Stimulated activated CD8-positive, alpha-beta memory T cell treated with anti-CD3 and anti-CD28 coated beads, Interleukin-4, amount 100 ng/mL, for 1 hour (primary cell): ENCODE measurements around the gene DMD.

Source experiments
- DNase-seq, 2 donors: peaks; one replicate each; pipeline ENCODE4 v3.0.0-alpha.2; 2020; ENCODE audit warnings: low read depth in 2 of 2, low spot score in 1 of 2

Gene DMD

DNA sequence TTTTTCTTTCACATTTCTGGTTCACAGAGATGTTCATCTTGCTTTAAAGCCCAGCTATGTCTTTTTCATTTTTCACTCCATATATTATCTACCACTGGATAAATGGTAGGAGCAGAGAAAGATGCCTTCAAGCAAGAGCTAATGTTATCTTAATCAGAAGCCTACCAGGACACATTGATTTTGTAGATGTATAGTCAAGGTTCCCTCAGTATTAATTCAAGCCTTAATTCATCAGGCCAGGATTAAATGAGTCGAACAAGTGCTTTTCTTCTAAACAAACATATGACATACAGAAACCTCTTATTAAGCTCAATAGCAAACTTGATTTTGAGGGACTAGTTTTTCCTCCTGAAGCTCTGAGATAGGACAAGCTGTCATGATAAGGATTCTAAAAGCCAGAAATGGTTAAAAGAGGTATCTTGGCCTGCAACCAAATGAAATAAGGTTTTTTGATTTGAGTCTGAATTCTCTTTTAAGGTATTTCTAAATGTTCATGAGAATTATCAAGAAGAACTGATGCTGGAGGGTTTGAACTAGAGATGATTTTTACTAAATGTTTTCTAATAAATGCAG, 2057.8 kb downstream of the DMD start:
- no peak for DNase-seq

GRCh38 chrX:31147175-31147574, 2064.2 kb downstream of the DMD start:
- DNase-seq, result no peak

DNA sequence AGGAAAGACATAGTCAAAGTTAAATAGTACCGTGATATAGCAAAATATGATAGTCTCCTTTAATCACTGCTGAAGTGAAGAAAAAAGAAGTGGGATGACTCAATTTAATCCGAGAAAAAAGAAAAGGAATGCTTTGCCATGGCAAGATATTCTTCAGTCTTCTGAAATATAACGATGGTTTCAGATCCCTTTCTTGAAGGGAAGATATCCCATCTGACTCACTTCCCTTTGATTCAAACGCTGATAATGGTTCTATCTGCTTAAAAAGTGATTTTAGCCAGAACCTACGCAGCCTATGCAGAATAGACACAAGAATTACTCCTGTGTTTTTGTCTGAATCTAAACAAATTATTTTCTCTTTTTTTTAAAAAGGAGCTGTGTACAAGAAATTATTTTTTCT, 2071.4 kb downstream of the DMD start:
- DNase-seq, result no peak

GRCh38 chrX:31138124-31138523, 2073.2 kb downstream of the DMD start:
- no peak for DNase-seq

GRCh38 chrX:31136144-31136611, 2075.2 kb downstream of the DMD start:
- no peak for DNase-seq

- DNase-seq, result no peak
Observed at GRCh38 chrX:31132821-31133241, 2078.5 kb downstream of the DMD start.

- no peak for DNase-seq
Observed at GRCh38 chrX:31130457-31131220, 2080.7 kb downstream of the DMD start.

DNA sequence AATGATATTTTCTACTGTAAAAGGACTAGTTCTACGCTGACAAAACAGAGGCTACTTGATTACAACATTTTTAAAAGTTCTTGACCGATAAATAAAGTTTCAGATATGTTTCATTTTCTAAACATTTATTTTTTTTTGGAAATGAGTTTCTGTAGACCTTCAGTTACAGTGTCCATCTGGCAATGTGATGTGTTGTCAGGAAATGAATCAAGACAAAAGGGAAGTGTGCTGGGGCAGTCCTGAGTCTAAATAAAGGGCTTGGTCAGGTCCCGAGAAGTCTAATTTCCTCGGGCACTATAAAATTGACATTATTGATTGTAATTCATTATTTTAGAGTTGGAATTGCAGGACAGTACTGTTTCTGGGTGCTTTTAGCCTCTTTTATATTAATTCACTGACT, 2082.5 kb downstream of the DMD start:
- DNase-seq, result no peak

DNA sequence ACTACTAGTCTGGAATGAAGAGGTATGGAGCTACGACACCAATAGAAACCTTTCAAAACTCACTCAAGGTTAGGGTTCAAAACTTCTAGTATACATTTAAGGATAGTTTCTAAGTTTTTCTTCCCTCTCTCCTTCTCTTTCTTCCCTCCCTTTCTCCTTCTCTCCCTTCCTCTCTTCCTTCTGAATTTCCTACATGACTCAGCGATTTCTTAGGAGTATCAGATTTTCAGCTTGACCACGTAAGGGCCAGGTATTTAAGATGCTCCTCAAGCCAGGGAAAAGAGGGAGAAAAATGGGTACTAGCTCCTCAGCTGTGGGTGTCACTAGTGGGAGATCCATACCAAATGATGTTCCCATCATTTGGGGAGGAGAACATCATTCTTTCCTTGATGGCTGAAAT, 2083.6 kb downstream of the DMD start:
- no peak for DNase-seq

DNA sequence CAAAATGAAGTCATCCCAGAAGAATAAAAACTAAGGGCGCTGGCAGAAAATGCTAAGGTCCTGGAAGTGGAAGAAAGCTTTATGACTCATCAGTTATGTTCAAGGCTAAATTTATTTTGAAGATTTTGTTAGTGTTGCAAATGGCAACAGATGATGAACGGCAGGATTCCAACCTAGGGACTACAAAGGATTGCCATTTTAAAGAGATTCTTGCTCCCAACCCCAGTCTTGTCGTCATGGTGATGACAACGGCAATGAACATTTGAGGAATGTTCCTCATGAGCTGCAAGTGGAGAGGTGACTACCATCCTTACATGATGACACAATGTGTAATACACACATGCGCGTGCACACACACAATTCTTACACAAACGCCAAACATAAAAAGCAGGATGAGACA, 2085.1 kb downstream of the DMD start:
- DNase-seq, result no peak

GRCh38 chrX:31124536-31124935, 2086.8 kb downstream of the DMD start:
- no peak for DNase-seq

- DNase-seq, result no peak
Observed at GRCh38 chrX:31123335-31123734, 2088.0 kb downstream of the DMD start.

GRCh38 chrX:31117266-31117665, 2094.1 kb downstream of the DMD start:
- no peak for DNase-seq

DNA sequence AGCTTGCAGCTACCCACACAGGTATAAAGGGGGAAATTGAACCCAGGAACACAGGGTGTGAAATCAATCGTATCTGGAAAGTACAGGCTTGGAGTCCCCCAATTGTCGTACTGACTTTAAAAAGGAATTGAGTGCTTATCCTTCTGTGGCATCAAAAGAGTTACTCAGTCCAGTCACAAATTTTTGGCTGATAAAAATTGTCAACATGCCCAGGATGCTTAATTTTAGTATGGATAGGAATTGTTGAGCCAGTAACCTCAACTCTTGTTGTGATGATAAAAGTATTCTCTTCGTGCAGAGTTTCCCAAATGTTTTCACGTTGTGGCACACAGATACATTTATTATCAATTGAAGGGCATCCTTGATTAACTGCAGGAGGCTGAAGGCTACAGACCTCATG, 2096.0 kb downstream of the DMD start:
- no peak for DNase-seq

GRCh38 chrX:31114858-31115257, 2096.5 kb downstream of the DMD start:
- no peak for DNase-seq

DNA sequence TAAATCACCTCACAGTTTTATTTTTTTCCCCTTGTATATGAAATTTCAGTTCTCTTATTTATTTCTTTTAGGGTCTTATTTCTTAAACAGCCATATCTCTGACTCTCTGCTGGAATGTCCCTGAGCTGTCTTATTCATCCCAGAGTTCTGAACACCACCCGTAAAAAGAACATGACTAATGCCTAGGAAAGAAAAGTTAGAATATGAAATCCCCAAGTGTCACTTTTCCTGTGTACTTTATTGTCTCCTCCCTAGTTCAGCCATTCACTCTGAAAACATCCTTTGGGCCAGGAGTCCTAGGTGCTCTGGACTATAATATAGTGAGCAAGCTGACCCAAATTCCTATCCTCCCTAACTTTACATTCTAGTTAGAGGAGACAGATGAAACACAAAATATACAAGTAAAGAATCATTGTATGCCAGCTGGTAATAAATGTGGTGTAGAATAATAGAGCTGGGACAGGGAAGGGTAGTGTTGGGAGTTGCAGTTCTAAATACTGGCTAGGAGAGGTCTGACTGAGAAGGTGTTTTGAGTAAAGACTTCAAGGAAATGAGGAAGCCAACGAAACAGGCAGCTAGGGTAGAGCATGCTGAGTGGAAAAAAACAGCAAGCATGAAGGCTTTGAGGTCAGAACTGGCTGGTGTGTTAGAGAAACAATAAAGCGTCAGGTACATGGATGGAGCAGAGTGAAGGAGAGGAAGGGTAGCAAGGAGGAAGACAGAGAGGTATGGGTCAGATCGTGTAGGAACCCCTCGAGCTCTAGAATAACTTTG, 2098.9 kb downstream of the DMD start:
- DNase-seq, result no peak

- no peak for DNase-seq
Observed at GRCh38 chrX:31110657-31111056, 2100.7 kb downstream of the DMD start.

DNA sequence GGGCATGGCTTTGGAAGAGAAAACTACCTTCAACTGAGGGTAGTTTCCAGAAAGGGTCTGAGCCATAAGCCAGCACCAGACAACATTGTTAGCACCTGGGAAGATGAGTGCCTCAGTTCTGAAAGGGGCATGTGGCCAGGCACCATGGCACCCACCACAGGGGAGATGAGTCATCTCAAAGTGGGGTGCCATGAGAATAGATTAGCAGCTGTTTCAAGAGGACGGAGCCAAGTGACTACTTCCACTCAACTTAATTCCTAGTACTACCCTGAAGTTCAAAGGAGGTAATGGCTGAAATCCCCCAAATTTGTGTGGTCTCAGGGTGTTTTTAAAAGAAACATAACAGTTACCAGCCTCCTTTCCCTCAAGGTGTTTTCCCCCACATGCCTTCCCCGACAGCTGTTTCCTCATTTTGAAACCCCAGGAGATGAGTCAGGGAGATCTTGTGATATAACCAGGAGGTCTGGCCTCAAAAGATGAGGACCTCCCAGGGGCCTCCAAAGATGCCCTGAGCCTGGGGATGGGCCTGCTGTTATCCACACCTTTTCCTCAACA, 2111.7 kb downstream of the DMD start:
- no peak for DNase-seq

GRCh38 chrX:31098079-31098478, 2113.3 kb downstream of the DMD start:
- DNase-seq, result no peak

DNA sequence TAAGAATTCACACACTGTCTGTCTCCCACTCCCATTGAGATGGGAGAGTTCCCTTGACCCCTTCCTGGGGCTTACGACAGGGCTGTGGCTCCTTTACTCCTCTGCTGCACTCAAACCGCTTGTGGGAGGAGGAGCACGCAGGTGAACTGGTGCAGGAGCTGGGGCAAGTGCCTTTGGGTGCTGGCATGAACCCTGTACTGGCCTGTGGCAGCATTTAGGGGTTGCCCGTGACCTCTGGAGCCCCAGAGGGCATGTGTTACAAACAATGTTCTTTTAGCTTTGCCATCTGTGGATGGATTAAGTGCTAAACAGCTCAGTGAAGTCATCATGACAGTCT, 2117.7 kb downstream of the DMD start:
- DNase-seq, result no peak

GRCh38 chrX:31092970-31093638, 2118.2 kb downstream of the DMD start:
- DNase-seq, result no peak
